Stimulated activated CD8-positive, alpha-beta memory T cell treated with anti-CD3 and anti-CD28 coated beads, Interleukin-2, amount 100 ng/mL, for 48 hours (primary cell): ENCODE data around the gene LEMD1.

Experiments used
- DNase-seq, 2 donors: peaks; one replicate each; pipeline ENCODE4 v3.0.0-alpha.2; 2020; ENCODE audit warnings: low read depth in 2 of 2

LEMD1 gene

DNA sequence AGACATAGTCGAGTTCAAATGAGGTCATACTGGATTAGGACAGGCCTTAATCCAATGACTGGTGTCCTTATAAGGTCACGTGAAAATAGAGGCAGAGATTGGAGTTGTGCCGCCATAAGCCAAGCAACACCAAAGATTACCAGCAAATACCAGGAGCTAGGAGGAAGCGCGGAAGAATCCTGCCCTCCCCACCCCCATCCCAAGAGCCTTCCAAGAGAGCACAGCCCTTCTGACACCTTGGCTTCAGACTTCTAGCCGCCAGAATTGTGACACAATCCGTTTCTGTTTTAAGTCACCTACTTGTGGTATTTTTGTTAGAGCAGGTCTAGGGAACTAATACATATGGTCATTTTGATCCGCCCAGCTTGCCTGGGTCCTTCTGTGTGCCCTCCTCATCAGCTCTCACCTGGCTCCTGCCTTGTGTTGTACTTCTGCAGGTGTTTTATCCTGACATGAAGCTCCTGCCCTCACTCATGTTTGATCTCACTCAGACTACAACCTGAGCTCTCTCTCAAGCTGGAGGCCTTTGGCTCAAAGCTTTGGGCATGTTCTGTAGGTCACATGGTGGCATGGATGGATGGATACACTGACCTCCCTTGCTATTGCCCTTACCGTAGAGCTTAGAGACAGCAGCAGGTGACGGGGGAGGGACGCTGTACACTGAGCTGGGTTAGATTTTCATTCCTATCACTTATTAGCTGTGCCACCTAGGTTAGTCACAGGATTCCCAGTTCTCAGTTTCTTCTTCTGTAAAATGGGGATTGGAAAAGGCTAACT lies 89.7 kb downstream of the LEMD1 start:
- DNase-seq, result no peak
